GM18511 (cell line): ENCODE measurements around the gene TSC22D3.

Source experiments
- ATAC-seq: cut with Tn5 transposase; IDR thresholded peaks from one replicate; pipeline ENCODE4 v1.9.1; 2021; ENCODE audit warnings: mild to moderate bottlenecking, moderate library complexity; ENCODE audit not compliant: unreplicated experiment

TSC22D3 gene

DNA sequence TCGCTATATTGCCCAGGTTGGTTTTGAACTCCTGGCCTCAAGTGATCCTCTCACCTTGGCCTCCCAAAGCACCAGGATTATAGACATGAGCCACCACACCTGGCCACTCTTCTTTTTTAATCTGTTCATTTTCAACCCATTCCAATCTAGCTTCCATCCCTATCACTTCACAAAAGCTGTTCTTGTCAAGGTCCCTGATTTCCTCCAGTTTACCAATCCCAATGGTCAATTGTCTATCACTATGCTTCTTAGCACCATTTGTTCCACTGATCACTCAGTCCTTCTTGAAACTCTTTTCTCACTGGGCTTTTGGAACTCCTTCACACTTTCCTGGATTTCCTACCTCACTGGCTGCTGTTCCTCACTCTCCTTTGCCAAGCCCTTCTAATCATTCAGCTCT lies 108.7 kb downstream of the TSC22D3 start:
- ATAC-seq, result no peak
